CD4-positive, alpha-beta T cell treated with Interleukin-10 for 1 hour (primary cell): ENCODE results near the gene DESI1.
"Not testable (repeated sequence)": the region's sequence is repeated elsewhere in the genome, so short reads cannot be mapped to it uniquely, and the experiment has no call there.

Experiments
- DNase-seq: peaks from one replicate; pipeline ENCODE4 v3.0.0-alpha.2; 2020

DESI1 gene

DNA sequence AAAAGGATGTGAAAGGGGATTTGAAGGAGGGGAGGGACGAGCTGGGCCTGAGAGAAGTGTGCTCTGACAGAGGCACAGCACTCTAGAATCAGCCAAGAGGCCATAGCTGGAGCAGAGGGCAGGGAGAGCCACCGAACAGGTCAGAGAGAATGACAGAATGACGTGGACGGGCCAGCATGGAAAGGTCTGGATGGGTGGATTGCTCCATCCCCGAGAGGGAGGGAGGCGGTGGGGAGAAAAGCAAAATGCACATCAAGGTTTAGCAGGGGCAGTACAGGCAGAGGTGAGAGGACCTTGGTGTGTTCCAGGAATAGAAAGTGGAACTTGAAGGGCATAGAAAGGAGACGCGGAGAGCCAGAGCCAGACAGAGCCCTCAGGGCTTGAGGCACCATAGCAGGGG is 38.1 kb downstream of the DESI1 start:
- no peak for DNase-seq

DNA sequence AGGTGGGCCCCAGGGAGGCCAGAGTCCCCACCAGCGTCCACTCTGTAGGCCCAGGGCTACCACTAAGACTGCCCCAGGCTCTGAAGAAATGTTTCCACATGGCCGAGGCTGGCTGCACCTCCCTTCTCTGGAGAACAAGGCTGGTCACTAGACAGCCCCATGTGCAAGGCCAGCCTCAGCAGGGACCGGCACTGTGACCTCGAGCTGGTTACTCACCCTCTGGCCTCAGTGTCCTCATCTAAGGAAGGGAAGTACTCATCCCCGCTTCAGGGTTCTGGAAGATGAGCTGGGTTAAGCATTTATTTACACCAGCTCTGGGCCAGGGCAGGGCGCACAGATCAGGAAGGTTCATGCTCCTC is 40.9 kb downstream of the DESI1 start:
- no peak for DNase-seq

DNA sequence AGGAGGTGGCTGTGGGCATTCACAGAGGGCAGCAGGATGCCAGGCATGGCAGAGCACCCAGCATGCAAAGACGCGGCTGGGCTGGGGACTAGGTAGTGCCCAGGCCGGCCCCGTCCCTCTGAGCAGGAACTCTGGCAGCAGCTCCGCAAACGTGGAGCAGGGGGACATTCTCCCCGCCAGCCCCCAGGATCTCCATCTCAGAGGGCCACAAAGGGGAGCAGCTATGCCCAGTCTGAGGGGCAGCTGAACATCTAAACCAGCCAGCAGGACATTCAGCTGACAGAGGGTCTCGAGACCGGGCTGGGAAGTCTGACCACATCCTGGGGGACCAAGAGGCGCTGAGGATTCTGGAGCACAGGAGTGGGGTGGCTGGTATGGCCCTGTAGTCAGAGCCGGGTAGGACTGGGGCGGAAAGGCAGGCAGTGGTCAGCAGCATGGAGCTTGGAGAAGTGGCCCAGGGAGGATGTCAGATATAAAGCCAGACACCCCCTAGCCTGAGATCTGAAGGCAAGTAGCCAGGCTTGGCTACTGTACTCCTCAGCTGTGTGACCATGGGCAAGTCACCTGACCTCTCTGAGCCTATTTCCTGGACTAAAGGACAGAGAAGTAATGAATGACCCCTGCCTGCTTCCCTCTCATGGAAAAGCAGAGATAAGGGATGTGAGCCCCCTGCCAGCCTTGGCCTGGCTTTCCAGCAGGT is 41.4 kb downstream of the DESI1 start:
- DNase-seq: no peak

DNA sequence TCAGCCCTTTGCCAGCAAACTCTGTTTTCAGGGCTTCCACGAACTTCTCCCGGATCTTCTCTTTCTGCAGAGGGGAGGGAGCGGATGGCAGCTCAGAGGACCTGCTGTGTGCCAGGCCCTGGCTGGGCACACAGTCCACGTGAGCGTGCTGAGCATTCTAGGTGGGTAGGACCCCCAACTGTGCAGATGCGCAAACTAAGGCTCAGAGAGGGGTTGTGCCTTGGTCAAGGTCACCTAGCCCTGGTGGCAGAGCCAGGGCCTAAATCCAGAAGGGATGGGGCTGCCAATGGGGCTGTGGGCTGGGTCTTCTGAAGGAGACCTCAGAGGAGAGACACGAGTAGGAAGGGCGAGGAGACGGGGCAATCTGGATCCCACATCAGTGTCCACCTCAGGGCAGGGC is 42.0 kb downstream of the DESI1 start:
- DNase-seq: no peak

DNA sequence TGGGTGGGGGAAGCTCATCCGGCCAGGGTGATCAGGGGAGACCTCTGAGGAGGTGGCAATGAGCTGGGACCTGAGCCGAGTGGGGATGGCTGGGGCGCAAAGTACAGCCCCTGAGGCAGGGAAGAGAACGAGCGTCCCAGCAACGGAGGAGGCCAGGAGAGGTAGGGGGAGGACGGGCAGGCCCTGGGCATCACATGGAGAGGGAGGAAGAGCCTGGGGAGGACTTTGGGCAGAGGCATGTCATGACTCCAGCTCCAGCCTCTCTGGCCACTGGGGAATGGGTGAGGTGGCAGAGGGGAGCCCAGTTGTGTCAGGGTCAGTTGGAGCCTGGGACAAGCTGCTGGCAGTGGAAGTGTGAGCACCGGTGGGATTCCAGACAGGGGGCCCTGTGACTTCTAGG is 42.7 kb downstream of the DESI1 start:
- no peak for DNase-seq

DNA sequence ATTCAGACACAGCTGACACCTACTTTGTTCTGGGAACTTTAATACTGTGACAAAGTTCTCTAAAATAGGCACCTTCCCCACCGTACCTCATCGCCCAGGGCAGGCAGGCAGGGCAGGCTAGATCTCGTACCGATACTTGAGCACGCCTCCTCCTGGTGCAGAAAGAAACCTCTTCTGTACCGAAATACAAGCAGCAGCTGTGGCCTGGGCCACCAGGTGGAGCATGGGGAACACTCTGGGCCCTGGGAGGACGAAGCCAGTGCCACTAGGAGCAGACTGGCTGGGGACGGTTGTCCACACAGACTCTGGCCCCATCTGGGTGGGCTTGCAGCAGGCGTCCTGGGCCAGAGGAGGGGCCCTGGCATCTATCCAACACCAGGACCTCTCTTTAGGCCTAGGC is 44.0 kb downstream of the DESI1 start:
- peak; percentile 41 for DNase-seq

DNA sequence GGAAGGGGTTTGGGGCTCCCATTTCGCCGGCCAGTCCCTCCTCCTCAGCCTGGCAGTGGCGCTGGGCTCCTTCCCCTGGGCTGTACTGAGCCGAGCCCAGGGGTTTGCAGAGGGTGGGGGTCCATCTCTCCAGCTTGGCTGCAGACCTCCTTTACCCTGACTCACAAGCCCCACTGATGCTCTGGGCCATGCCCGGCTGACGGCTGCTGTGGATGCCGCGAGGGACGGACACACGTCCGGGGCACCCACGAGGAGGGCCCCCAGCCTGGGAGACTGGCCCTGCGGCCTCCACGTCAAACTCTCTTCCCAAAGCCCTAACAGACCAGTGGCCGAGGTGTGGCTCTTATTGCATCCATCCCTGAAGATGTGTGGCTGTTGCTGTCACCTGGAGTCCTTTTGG is 45.3 kb downstream of the DESI1 start:
- no peak for DNase-seq

DNA sequence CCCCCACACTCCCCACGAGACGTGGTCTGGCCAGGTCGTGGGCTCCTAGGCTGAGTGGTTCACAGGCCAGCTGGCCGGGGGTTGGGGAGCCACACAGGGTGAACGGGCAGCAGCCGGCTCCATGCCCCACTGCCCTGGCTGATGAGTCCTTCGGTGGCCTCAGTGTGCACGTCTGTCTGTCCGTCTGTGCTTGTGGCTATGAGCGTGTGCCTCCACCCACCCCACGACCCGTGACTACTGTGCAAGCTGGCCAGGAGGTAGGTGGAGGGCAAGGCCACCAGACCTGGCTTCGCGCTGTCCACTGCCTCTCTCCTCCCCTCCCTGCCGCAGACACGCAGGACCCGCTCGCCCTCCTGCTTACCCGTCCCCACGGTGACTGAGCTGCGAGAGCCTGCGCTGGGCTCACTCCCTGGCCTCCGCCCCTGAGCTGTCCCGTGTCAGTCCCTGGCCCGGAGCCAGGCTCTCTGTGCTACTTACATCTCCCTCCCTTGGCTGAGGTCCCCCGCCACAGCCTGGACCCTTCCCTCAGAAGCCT is 45.9 kb downstream of the DESI1 start:
- no peak for DNase-seq

DNA sequence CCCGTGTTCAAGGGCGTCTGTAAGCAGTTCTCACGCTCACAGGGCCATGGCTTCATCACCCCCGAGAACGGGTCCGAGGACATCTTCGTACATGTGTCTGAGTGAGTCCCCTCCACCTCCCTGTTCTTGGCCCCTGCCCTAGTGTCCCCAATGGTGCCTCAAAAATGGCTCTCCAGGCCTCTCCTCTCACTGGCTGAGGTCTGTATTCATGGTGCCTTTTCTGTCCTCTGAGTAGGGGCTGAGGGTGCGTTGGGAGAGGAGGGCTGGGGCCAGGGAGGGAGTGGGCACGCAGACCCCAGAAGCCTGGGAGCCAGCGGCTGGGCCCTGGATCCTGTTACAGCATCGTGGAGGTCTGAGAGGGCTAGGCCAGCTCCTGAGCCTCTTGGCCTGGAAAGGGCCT is 47.2 kb downstream of the DESI1 start:
- DNase-seq: no peak

DNA sequence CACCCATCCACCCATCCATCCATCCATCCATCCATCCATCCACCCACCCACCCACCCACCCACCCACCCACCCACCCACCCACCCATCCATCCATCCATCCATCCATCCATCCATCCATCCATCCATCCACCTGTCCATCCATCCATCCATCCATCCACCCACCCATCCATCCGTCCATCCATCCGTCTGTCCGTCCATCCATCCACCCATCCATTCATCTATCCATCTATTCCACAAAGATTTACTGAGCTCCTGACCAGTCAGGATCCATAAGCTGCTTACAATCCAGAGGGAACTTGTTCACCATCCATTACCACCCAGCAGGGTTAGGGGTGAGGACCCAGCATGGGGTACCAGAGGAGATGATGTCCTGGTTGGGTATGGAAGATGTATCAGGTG is 48.5 kb downstream of the DESI1 start:
- DNase-seq: not testable (repeated sequence)

DNA sequence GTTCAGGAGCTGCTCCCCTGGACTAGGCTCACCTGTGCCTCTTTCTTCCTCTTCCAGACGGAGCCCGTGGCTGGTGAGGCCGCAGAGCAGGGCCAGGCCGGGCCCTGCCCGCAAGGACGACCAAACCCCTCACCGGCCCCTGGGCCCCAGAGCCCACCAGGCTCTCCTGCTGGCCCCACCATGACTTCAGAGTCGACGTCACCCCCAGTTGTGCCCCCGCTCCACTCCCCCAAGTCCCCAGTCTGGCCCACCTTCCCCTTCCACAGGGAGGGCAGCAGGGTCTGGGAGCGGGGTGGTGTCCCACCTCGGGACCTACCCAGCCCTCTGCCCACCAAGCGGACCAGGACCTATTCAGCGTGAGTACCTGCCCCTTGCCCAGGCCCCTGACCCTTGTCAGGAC is 49.1 kb downstream of the DESI1 start:
- DNase-seq: no peak

DNA sequence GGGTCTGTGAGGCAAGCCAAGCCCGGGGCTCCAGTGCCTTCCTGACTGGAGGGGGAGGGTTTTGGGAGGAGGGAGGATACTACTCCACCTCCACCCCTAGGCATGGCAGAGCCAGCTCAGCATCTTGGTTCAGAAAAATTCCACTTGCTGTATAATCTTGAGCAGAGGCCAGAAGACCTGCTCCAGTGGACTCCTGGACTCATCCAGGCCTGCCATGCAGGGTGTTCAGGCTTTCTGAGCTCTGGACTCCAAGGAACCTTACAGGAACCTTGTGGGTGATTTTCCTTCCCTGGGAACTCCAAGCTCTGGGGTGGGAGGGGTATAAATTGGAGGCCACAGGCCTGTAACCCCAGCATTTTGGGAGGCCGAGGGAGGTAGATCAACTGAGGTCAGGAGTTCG is 50.6 kb downstream of the DESI1 start:
- no peak for DNase-seq

DNA sequence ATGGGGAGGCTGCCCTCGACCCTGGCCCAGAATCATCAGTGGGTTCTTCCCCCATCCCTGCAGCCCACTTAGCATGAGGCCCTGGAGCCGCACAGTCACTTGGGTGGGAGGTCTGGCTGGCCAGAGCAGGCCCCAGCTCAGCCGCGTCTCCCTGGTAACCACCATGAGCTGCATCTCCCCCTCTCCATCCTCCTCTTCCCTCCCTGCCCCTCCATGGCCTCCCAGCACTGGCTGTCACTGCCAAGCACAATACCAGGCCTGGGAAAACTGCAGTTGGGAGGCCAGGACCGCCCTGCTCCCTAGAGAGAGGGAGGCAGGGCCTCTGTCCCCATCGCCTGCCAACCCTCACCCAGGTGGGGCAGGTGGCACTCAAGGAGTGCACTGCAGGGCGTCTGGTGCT is 52.0 kb downstream of the DESI1 start:
- DNase-seq: no peak

DNA sequence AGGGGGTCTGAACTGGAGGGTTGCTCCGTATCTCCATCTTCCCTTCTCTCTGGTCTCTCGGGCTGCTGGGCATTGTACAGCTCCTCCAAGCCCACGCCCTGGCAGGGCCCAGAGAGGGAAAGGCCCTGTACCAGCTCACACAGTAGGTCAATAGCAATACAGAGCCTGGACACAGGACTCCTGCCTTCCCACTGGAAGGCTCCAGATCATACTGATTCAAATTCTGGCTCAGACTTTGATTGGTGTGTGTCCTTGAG is 53.4 kb downstream of the DESI1 start:
- no peak for DNase-seq

DNA sequence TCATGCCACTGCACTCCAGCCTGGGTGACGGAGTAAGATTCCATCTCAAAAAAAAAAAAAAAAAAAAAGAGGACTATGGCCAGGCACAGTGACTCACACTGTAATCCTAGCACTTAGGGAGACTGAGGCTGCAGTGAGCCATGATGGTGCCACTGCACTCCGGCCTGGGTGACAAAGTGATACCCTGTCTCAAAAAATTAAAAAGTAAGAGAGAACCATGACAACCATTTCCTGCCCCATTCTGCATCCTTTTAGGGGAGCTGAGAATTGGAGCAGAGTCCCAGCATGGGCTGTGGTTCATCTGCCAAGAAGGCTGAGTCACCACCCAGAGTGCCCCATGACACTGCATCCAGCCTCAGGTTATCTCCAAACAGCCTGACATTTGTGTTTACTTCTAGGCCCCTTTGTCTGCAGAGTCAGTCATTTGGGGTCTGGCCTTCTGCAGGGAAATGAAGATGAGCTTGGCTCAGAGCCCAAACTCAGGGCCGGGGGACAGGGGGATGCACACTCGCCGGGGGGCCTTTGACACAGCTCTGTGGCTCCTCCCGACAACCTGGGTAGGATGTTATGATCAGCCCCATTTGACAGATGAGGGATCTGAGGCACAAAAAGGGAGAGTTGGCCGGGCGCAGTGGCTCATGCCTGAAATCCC is 55.3 kb downstream of the DESI1 start:
- no peak for DNase-seq

DNA sequence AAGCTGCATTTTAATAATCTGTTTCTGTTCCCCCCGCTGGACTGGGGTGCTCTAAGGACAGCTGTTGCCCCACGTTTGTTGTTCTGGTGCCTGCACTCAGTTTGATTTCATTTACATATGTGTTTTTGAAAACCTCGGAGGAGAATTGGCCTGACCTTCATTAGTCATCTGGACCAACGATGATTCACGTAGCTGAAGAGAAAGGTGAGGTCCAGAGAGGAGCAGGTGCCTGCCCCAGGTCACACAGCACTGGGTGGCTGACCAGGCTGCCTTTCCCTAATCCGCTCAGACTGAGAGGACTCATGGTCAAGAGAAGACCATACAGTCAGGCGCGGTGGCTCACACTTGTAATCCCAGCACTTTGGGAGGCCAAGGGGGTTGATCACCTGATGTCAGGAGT is 56.3 kb downstream of the DESI1 start:
- no peak for DNase-seq

DNA sequence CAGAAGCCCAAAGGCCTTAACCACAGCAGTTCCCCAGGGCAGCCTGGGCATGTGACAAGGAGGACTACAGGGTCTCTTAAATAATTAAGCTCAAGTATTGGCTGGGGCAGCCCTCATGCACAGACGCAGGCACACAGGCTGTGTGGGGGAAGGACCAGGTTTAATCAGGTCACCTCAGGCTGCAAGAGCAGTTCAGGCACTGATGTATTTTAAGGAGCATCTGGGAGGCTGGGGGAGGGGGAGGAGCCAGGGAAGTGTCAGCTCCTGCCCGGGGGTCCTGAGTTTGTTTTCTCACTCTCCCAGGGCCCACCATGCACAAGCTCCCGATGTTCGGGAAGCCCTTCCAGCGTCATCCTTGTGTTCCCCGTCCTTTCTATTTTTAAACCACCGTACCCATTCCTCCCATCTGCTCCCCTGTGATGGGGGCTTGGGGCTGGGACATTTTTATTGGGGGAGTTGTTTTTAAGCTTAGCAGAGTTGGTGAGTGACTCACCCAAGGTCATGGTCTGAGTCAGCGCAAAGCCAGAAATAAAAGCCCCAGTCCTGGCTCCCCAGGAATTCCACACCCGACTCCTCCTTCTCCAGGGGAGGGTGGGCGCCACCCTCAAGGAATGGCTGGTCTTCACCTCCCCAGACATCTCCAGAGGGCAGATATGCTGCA is 57.7 kb downstream of the DESI1 start:
- DNase-seq: no peak

DNA sequence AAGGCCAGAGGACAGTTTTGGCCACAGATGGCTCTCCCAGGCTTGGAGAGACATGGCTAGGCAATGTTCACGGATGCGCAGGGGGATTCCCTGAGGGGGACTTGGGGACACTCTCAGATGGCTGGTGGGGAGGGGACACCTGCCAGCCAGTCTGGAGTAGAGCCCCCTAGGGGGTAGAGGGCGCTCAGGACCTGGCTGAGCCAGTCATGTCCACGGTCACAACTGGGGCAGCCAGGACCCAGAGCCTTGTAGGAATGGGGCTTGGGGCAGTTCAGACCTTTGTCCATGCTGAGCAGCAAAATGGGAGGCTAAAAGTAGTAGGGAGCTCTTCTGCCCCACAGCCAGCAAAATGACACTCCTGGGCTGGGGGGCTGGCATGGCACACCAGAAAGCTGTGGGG is 58.4 kb downstream of the DESI1 start:
- no peak for DNase-seq

DNA sequence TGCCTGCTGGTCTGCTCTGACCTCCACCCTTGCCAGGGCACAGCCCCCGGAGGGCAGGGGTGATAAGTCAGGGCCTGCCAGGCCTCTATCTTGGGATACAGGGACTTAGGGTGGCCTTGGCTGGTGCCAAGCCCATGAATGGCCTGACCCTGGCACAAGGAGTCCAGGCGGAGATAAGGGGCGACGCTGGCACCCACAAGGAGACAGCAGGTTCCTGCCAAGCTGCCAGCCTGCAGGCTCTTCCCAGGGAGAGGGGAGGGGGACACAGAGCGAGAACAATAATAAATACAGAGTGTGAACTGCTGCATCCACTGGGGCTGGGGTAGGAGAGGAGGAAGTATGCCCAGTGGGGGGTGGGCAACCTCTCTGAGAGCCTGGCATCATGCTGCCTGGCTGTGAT is 59.1 kb downstream of the DESI1 start:
- DNase-seq: no peak

DNA sequence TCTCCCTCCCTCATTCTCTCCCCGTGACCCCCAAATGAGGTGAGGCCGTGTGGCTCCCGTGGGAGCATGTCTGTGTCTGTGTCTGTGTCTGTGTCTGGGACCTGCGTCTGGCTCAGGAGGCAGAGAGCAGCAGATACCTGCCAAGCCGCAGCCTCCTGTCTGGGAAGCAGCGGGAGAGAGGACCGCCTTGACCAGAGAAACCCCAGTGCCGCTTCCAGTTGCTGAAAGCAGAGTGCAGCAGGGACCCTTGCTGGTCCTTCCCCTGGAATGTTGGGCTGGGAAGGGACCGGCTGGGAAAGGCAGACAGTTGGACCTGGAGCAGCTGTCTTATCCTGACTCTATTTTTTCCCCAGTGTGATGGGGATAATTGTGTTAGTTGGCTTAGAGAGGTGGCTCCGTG is 59.5 kb downstream of the DESI1 start:
- no peak for DNase-seq

DNA sequence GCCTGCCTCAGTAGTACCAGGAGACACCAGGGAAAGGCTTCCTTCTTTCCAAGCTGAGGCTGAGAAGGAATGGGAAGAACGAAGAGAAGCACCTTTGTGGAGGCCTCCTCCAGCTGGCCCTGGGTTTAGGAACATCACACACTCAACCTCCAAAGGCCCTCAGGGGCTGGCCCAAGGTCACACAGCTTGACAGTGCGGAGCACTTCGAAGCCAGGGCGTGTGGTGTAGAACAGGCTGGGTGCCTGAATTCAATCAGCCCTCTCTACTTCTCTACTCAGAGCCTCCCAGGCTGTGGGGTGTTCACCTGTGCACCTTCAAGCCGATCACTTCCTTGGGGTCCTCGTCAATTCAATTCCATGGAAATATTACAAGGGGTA is 60.8 kb downstream of the DESI1 start:
- no peak for DNase-seq

DNA sequence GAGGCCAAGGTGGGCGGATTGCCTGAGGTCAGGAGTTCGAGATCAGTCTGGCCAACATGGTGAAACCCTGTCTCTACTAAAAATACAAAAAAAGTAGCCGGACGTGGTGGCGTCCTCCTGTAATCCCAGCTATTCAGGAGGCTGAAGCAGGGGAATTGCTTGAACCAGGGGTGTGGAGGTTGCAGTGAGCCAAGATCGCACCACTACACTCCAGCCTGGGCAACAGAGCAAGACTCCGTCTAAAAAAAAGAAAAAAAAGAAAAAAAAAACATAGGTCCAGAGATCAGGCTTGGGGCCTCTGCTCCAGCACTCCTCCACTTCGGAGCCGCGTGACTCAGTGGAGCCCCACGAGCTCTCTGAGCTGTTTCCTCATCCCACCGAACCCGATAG is 62.6 kb downstream of the DESI1 start:
- DNase-seq: not testable (repeated sequence)

DNA sequence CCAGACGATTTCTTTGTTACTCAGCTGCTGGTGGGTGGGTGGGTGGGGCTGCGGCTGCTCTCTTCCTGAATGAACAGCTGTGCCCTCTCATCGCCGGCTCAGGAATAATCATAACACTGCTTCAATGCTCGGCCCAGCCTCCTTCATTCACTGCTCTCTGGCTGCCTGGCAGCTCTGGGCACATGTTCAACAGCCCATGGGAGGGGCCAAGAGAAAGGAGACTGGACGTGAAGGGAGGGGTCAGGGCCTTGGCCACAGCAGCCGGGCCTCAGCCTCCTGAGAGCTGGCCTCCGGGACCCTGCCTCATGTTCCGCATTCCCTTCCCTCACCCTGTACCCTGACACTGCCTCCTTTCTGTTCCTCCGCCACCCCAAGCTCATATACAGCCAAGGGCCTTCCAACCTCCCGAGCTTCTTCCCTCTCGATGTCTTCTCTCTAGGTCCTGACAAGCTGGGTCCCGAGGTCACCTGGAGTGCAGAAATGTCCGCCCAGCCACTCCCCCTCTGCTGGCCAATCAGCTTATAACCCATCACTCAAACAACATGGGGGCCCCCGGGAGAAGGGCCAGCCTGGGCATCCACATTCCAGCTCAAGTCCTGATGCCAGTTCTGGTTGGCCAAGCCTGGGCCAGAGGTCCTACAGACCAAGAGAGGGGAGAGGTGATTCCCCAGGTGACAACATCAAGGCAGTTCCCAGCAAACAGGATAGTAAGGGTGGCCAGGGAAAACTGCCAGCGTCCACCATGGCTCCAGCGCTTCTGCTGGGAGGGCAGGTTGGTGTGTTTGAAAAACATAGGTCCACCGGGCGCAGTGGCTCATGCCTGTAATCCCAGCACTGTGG is 63.2 kb downstream of the DESI1 start:
- no peak for DNase-seq

DNA sequence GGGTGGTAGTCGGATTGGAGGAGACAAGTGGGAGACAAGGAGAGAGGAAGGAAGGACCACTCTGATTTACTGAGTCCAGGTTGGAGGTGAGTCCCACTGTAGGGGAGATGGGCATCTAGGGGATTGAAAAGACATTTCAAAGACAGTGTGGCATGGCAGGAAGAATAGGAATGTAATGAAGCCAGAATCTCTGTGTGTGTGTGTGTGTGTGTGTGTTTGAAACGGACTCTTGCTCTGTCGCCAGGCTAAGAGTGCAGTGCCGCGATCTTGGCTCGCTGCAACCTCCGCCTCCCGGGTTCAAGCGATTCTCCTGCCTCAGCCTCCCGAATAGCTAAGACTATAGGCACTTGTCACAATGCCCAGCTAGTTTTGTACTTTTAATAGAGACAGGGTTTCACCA is 64.3 kb downstream of the DESI1 start:
- no peak for DNase-seq
